ENCODE measurements around the gene NRROS.
A peak's percentile ranks its signal among the peaks of the same experiment; 100 is the strongest.
"Not testable (repeated sequence)": the region's sequence is repeated elsewhere in the genome, so short reads cannot be mapped to it uniquely, and the experiment has no call there.

The NRROS gene

DNA sequence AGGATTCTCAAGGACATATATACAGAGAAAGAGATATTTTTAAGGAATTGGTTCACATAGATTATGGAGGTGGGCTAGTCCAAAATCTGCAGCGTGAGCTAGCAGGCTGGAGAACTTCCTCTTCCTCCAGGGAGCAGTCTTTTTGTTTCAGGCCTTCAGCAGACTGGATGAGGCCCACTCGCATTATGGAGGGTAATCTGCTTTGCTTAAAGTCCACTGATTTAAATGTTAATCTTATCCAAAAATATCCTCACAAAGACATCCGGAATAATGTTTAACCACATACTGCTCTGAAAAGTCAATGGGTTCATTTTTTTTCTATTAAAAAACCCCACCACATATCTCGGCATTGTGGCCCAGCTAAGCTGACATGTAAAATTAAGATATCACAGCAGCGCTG lies 22.2 kb upstream of the NRROS start:
- TF ChIP-seq POLR2A (IDR thresholded peaks at IDR 0.05; ENCODE audit: low read depth, low read length) = no peak

GRCh38 chr3:196619223-196619622 lies 20.3 kb upstream of the NRROS start:
- no peak for DNase-seq (ENCODE audit: insufficient read length, low spot score)
- no peak for FAIRE-seq

More for the DNA sequence above, 22.2 kb upstream of the NRROS start:
- DNase-seq (ENCODE audit: insufficient read length, low spot score) = no peak
- no peak for FAIRE-seq

DNA sequence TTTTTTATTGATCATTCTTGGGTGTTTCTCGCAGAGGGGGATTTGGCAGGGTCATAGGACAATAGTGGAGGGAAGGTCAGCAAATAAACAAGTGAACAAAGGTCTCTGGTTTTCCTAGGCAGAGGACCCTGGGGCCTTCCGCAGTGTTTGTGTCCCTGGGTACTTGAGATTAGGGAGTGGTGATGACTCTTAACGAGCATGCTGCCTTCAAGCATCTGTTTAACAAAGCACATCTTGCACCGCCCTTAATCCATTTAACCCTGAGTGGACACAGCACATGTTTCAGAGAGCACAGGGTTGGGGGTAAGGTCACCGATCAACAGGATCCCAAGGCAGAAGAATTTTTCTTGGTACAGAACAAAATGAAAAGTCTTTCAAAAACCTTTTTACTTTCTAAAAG lies 19.9 kb upstream of the NRROS start:
- not testable (repeated sequence) for FAIRE-seq; DNase-seq (ENCODE audit: insufficient read length, low spot score)

More at GRCh38 chr3:196619223-196619622, 20.3 kb upstream of the NRROS start:
- no peak for TF ChIP-seq POLR2A (IDR thresholded peaks at IDR 0.05; ENCODE audit: low read depth, low read length)

DNA sequence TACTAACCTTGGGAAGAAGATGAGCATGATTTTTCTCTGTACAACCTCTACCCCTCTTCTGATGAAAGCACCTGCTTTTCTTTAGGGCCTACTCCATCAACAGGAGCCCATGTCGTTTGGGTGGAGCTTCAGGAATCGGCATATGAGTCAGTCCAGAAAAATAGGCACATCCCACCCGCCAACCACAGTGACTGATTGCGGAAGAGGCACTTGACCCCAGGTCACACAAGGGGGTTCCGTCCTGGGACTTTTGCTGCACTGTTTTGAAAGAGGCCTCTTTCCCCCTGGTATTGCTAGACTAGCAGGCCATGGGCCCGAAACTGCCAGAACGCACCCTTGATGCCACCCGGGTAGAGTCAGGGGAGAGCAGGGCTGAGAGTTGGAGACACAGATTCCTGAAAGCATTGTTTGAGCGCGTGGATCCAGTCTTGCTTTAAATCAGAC lies 19.3 kb upstream of the NRROS start:
- no peak for TF ChIP-seq POLR2A (IDR thresholded peaks at IDR 0.05; ENCODE audit: low read depth, low read length)

DNA sequence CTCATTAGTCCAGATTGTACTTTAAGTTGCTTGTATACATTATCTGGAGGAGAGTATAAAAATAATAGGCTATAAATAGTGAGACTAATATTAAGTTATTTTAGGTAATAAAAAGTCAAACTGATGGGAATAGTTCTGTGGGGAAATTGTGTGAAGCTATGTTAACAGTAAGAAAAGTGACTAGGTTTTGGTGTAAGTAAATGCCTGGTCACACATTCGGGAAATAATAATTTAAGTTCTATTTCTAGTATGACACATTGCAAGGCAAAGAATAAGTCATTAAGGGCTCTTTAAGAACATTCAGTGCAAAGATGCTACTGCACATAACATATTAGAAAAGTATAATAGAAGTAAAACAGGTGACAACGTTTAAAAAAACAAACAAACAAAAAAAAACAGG lies 18.8 kb upstream of the NRROS start:
- DNase-seq (ENCODE audit: insufficient read length, low spot score) (no peak), FAIRE-seq (no peak)
- TF ChIP-seq POLR2A (IDR thresholded peaks at IDR 0.05; ENCODE audit: low read depth, low read length) = no peak

More for the DNA sequence above, 19.3 kb upstream of the NRROS start:
- no peak for FAIRE-seq
- no peak for DNase-seq (ENCODE audit: insufficient read length, low spot score)

DNA sequence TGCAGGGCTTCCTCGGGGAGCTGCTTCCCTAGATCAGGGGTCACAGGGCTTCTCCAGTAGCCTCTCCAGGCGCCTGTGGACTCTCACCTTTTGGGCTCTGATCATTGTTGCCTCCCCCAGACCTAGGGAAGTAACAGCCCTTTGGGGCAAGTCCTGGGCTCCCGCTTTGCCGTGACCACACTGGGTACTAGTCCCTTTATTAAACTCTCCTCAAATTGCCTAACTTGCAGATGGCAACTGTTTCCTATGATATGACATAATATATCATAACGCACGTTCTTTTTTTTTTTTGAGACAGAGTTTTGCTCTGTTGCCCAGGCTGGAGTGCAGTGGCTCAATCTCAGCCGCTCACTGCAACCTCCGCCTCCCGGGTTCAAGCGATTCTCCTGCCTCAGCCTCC lies 17.9 kb upstream of the NRROS start:
- no peak for DNase-seq (ENCODE audit: insufficient read length, low spot score)
- TF ChIP-seq POLR2A (IDR thresholded peaks at IDR 0.05; ENCODE audit: low read depth, low read length) = no peak
- FAIRE-seq = no peak

DNA sequence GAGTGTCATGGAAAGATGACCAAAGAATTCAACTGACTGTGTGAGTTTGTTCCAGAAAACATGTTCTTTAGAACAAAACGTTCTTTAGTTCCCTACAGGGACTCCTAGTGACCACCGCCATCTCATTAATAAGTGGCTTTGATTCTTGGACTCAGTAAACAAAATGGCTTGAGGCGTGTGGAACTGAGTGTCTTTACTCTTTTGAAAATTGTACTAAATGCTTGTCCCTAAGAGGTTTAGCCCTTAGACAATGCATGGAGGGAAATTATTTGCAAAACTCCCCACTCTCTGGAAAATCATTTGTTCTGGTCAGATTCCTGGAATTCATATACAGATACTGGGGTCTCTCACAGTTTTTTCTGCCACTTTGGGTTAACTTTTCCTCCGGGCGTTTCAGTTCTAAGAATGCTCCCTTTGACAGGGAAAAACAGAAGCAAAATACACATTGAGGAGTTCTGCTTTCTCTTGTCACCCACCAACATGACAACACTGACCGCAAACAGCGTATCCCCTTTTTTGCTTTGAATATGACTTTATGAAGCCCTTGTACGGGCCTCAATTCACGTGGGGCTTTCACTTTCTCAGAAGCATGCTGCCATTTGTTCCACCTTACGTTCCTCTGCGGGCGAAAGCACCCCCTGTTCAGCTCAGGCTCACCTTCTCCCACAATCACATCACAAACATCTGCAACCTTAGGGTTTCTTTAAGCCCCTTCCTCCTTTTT lies 15.3 kb upstream of the NRROS start:
- no peak for FAIRE-seq
- no peak for TF ChIP-seq POLR2A (IDR thresholded peaks at IDR 0.05; ENCODE audit: low read depth, low read length)
- no peak for DNase-seq (ENCODE audit: insufficient read length, low spot score)

- DNase-seq (ENCODE audit: insufficient read length, low spot score) (no peak), FAIRE-seq (no peak)
- TF ChIP-seq POLR2A (IDR thresholded peaks at IDR 0.05; ENCODE audit: low read depth, low read length) = no peak
Observed at GRCh38 chr3:196624907-196625306, 14.6 kb upstream of the NRROS start.

- DNase-seq (ENCODE audit: insufficient read length, low spot score) (no peak), FAIRE-seq (no peak)
- no peak for TF ChIP-seq POLR2A (IDR thresholded peaks at IDR 0.05; ENCODE audit: low read depth, low read length)
Observed at GRCh38 chr3:196625331-196625730, 14.2 kb upstream of the NRROS start.

- no peak for FAIRE-seq
- no peak for TF ChIP-seq POLR2A (IDR thresholded peaks at IDR 0.05; ENCODE audit: low read depth, low read length)
- DNase-seq (ENCODE audit: insufficient read length, low spot score) = no peak
Observed at GRCh38 chr3:196627918-196628231, 11.6 kb upstream of the NRROS start.

DNA sequence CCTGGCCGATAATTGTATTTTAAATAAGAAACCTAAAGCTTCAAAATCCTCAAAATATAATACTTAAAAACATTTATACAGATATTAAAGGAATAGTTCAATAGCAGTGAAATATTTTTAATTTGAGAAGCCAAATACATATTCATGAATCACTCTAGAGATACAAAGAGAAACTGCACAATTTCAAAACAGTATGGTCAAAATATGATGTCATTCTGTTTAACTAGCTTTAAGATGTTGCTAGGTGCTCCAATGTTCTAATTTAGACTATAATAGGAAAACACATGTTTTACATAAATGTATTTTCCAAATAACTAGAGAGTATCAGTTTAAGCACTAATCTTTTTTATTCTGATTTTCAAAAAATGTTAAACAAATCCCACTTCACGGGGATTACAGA lies 10.3 kb upstream of the NRROS start:
- DNase-seq (ENCODE audit: insufficient read length, low spot score) (no peak), FAIRE-seq (no peak)
- no peak for TF ChIP-seq POLR2A (IDR thresholded peaks at IDR 0.05; ENCODE audit: low read depth, low read length)

DNA sequence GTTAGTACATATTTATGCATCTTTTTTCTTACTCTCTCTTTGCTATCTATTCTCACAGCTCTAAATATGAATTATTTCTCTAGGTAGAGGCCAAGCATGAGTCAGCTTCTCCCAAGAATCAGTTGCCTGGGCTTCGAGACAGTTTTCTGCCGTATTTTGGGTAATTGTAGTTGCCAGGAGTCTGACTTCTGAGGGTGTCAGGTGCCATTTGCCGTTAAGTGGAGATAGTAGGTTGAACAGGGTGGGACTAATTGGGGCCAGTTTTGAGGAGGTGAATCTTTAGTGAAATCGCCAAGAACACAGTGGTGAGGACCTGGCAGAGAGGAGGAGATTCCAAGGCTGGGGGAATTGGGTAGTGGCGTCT lies 7.8 kb upstream of the NRROS start:
- FAIRE-seq (no peak), DNase-seq (ENCODE audit: insufficient read length, low spot score) (no peak)
- TF ChIP-seq POLR2A (IDR thresholded peaks at IDR 0.05; ENCODE audit: low read depth, low read length) = no peak

DNA sequence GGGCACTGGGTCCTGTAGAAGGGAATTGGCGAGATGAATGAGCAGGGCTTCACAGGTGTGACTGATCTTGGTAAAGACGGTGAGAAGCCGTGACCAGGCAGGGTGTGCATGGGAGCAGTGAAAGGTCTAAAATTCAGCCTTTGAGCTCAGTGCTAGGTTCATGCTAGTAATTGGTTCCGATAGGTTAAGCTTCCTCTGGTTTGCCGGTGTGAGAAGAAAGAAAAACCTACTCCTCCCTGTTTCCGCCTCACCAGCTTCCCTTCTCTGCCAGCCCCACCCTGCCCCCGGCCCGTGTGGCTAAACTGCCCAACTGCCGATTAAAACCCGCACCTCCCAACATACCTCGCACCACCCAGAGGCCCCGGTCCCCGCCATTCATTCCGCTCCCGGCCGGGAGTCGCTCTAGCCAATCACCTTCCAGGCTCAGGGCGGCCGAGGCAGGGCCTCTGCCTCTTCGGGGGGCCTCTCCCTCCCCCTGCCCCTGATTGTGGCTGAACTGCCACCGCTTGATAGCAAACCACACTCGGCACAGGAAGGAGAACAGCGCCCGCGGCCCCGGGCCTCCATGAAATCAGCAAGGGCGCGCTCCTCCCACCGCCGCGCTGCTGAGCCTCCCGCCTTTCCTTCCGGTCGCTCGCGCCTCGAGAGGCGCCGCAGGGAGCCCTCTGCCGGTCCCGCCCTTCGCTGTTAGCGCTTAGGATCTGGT lies 7.3 kb upstream of the NRROS start:
- FAIRE-seq = peak; percentile 60
- DNase-seq (ENCODE audit: insufficient read length, low spot score) = peak; percentile 92
- TF ChIP-seq POLR2A (IDR thresholded peaks at IDR 0.05; ENCODE audit: low read depth, low read length) = peak; percentile 61

DNA sequence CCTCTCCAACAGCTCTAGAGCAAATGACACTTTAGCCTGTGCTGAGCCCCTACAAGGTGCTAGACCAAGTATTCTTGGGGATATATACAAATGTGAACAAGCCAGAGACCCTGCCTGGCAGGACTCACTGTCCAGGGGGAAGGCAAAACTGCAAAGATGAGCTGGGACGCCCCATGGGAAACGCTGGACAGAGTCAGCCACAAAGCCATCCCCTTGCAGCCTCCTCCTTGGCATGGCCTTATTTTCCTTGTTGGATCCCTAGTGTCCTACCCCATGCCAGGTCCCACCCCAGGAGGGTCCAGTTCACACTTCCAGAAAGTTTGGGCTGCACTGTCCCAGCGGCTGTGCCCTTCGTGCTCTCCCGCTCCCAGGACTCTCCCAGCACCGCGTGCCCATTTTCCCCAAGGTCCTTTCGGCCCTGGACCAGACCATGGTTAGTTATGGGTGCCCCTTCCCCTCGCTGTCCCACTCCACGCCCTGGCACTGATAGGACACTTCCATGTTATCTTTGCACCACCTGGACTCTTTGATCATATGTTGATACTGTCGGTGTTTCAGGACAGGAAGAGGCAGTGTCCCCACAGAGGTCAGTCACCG lies 5.8 kb upstream of the NRROS start:
- no peak for TF ChIP-seq POLR2A (IDR thresholded peaks at IDR 0.05; ENCODE audit: low read depth, low read length)
- no peak for DNase-seq (ENCODE audit: insufficient read length, low spot score)
- no peak for FAIRE-seq

DNA sequence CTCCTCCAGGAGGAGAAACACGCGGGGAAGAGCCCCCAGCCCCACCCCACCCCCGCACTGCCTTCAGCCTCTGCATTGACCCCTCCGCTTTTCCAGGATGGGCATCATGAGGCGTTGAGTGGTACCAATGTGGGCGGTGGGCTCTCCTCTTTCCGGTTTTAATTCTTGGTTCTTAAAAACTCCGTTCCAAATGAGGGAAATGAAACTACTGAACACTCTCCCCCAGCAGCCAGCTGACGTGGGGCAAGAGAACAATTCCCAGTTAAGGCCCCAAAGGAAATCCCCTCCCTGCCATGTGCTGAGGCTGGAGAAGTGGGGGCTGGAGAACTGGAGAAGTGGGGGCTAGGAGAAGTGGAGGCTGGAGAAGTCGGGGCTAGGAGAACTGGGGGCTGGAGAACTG lies 5.3 kb upstream of the NRROS start:
- no peak for TF ChIP-seq POLR2A (IDR thresholded peaks at IDR 0.05; ENCODE audit: low read depth, low read length)
- FAIRE-seq (no peak), DNase-seq (ENCODE audit: insufficient read length, low spot score) (no peak)

Data from H54 (cell line).